ENCODE measurements around the gene CD302.
A peak's percentile ranks its signal among the peaks of the same experiment; 100 is the strongest.
"Not testable (repeated sequence)": the region's sequence is repeated elsewhere in the genome, so short reads cannot be mapped to it uniquely, and the experiment has no call there.

CD302 gene

GRCh38 chr2:159758239-159758638 lies 39.8 kb downstream of the CD302 start:
- H3K4me3 ChIP-seq (ENCODE audit: low read length), result no peak overlapping the region
- TF ChIP-seq CTCF (IDR thresholded peaks at IDR 0.05; ENCODE audit: insufficient read depth, low read depth, low read length, missing control alignments), result no peak
- DNase-seq (ENCODE audit: low read depth), result no peak

GRCh38 chr2:159755788-159756187 lies 42.2 kb downstream of the CD302 start:
- peak; percentile 99 for DNase-seq (ENCODE audit: low read depth)
- H3K4me3 ChIP-seq (ENCODE audit: low read length), result no peak overlapping the region
- TF ChIP-seq CTCF (IDR thresholded peaks at IDR 0.05; ENCODE audit: insufficient read depth, low read depth, low read length, missing control alignments), result peak; percentile 56

- H3K4me3 ChIP-seq (ENCODE audit: low read length), result no peak overlapping the region
- DNase-seq (ENCODE audit: low read depth), result no peak
- no peak for TF ChIP-seq CTCF (IDR thresholded peaks at IDR 0.05; ENCODE audit: insufficient read depth, low read depth, low read length, missing control alignments)
Observed at GRCh38 chr2:159755014-159755413, 43.0 kb downstream of the CD302 start.

- TF ChIP-seq CTCF (IDR thresholded peaks at IDR 0.05; ENCODE audit: insufficient read depth, low read depth, low read length, missing control alignments), result no peak
- H3K4me3 ChIP-seq (ENCODE audit: low read length), result no peak overlapping the region
- DNase-seq (ENCODE audit: low read depth), result no peak
Observed at GRCh38 chr2:159753797-159754196, 44.2 kb downstream of the CD302 start.

GRCh38 chr2:159750873-159751272 lies 47.1 kb downstream of the CD302 start:
- no peak overlapping the region for H3K4me3 ChIP-seq (ENCODE audit: low read length)
- no peak for DNase-seq (ENCODE audit: low read depth)
- TF ChIP-seq CTCF (IDR thresholded peaks at IDR 0.05; ENCODE audit: insufficient read depth, low read depth, low read length, missing control alignments), result no peak

- TF ChIP-seq CTCF (IDR thresholded peaks at IDR 0.05; ENCODE audit: insufficient read depth, low read depth, low read length, missing control alignments), result no peak
- H3K4me3 ChIP-seq (ENCODE audit: low read length), result no peak overlapping the region
- no peak for DNase-seq (ENCODE audit: low read depth)
Observed at GRCh38 chr2:159748089-159748488, 49.9 kb downstream of the CD302 start.

- DNase-seq (ENCODE audit: low read depth); H3K4me3 ChIP-seq (ENCODE audit: low read length): not testable (repeated sequence)
Observed at GRCh38 chr2:159745237-159745636, 52.8 kb downstream of the CD302 start.

- H3K4me3 ChIP-seq (ENCODE audit: low read length), result no peak overlapping the region
- TF ChIP-seq CTCF (IDR thresholded peaks at IDR 0.05; ENCODE audit: insufficient read depth, low read depth, low read length, missing control alignments), result no peak
- no peak for DNase-seq (ENCODE audit: low read depth)
Observed at GRCh38 chr2:159744363-159744762, 53.6 kb downstream of the CD302 start.
